ENCODE measurements around the gene PIEZO2. TPM values are rescaled to one million over a fixed set of nuclear protein-coding genes. Genes with fewer than 3 reads are reported as not detected.
A peak's percentile ranks its signal among the peaks of the same experiment; 100 is the strongest.

PIEZO2 gene
- total RNA-seq, 1 donor from 2014 or later, result 20.4 TPM

DNA sequence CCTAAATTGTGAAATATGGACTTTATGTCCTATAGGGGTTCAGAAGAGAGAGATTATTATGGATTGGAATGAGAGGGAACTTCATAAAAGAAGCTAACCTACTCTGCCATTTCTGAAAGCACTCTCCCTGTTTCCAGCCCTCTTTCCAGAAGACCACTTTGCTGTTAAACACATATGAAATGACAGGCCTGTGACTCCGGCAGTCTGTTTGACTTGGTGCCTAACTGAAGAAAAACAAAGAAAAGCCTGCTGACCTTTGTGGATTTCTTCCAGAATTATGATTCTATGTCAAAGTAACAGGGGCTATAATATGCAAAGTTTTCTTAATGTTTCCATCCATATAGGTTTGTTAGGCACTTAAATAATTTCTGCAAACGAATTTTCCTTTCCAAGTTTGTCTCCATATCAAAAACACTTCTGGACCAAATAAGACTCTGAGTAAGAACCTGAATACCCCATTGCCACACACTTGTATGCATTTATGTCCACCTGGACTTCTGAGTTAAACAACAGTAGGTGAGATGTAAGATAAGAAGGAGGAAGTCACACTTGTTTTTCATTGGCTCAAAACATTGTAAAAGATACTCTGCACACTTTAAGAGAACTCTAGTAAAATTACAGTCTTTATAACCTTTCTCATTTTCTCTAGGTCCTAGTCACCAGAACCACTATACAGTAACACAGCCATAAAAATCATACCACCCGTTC is 111.7 kb downstream of the PIEZO2 start:
- no peaks in the 10 kb centered on the region for H3K36me3 ChIP-seq
- no peak overlapping the region for H3K4me3 ChIP-seq
- TF ChIP-seq, protein P1, sequence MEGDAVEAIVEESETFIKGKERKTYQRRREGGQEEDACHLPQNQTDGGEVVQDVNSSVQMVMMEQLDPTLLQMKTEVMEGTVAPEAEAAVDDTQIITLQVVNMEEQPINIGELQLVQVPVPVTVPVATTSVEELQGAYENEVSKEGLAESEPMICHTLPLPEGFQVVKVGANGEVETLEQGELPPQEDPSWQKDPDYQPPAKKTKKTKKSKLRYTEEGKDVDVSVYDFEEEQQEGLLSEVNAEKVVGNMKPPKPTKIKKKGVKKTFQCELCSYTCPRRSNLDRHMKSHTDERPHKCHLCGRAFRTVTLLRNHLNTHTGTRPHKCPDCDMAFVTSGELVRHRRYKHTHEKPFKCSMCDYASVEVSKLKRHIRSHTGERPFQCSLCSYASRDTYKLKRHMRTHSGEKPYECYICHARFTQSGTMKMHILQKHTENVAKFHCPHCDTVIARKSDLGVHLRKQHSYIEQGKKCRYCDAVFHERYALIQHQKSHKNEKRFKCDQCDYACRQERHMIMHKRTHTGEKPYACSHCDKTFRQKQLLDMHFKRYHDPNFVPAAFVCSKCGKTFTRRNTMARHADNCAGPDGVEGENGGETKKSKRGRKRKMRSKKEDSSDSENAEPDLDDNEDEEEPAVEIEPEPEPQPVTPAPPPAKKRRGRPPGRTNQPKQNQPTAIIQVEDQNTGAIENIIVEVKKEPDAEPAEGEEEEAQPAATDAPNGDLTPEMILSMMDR (IDR thresholded peaks at IDR 0.05), result no peak
- intact Hi-C loops (cut with DNase I), result no loop called here
- no peak for DNase-seq
- no peaks in the 10 kb centered on the region for H3K4me1 ChIP-seq
- no peaks in the 10 kb centered on the region for H3K9me3 ChIP-seq
- no peak overlapping the region for H3K27ac ChIP-seq
- no peaks in the 10 kb centered on the region for H3K27me3 ChIP-seq
- ATAC-seq, result no peak

- no peak overlapping the region for H3K27ac ChIP-seq
- intact Hi-C loops (cut with DNase I), result no loop called here
- TF ChIP-seq, protein P1 (IDR thresholded peaks at IDR 0.05), result no peak
- DNase-seq (no peak), ATAC-seq (peak; percentile 36)
- no peaks in the 10 kb centered on the region for H3K4me1 ChIP-seq
- no peaks in the 10 kb centered on the region for H3K27me3 ChIP-seq
- no peaks in the 10 kb centered on the region for H3K36me3 ChIP-seq
- H3K4me3 ChIP-seq, result no peak overlapping the region
- no peaks in the 10 kb centered on the region for H3K9me3 ChIP-seq
These were observed 113.4 kb downstream of the PIEZO2 start for GRCh38 chr18:11035814-11036495.

DNA sequence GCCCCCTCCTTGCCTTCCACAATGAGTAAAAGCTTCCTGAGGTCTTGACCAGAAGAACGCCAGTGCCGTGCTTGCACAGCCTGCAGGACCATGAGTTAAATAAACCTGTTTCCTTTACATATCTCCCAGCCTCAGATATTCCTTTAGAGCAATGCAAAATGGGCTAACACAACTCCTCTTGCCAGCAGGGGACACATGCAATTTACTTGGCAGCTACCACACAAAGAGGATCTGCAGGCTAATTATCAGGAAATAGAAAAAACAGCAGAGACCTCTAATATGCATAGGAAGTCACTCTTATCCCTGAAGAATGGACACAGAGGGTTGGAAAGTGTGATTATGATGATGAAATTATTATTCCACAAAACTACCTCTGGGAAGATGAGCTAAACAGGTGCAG is 114.0 kb downstream of the PIEZO2 start:
- H3K27ac ChIP-seq, result no peak overlapping the region
- TF ChIP-seq, protein P1 (IDR thresholded peaks at IDR 0.05), result no peak
- DNase-seq, result no peak
- H3K4me1 ChIP-seq, result no peaks in the 10 kb centered on the region
- ATAC-seq, result no peak
- intact Hi-C loops (cut with DNase I), result no loop called here
- H3K36me3 ChIP-seq, result no peaks in the 10 kb centered on the region
- H3K4me3 ChIP-seq, result no peak overlapping the region
- no peaks in the 10 kb centered on the region for H3K9me3 ChIP-seq
- no peaks in the 10 kb centered on the region for H3K27me3 ChIP-seq

DNA sequence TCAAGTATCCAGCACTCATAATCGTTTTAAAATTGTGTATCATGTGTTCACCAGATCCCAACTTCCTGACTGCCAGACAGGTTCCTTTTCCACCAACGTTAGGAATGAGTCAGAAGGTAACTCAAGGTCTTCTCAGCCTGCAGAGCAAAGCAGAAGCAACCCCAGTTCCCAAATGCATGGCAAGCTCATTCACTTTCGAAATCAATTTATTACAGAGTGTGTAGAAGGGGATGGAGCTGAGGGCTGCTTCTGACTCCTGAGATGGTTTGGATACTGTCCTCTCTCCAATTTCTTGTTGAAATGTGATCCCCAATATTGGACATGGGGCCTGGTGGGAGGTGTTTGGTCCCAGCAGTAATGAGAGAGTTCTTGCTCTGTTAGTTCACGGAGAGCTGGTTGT is 114.5 kb downstream of the PIEZO2 start:
- TF ChIP-seq, protein P1 (IDR thresholded peaks at IDR 0.05), result no peak
- Histone ChIP-seq H3K4me1 (no peaks in the 10 kb centered on the region), H3K36me3 (no peaks in the 10 kb centered on the region), H3K9me3 (no peaks in the 10 kb centered on the region), H3K27ac (no peak overlapping the region), H3K4me3 (no peak overlapping the region), H3K27me3 (no peaks in the 10 kb centered on the region)
- DNase-seq, result no peak
- ATAC-seq, result no peak
- intact Hi-C loops (cut with DNase I), result no loop called here

DNA sequence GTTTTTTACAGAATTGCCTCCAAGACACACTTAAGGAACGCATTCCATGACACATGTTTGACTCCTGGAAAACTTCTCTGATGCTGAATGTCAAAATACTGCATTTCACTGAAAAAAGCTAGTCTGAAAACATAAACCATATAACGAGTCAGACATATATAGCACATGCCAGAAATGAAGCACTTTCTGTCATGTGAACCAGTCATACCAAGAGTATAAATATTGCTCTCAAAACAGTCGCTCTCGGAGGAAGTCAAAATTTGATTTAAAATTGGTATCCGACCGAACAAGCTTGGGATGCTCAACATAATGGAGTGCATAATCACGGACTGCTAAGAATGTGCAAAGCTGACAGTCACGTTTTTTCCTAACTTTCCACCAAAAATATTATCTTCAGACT is 115.9 kb downstream of the PIEZO2 start:
- no peak overlapping the region for H3K4me3 ChIP-seq
- H3K9me3 ChIP-seq, result no peaks in the 10 kb centered on the region
- TF ChIP-seq, protein P1 (IDR thresholded peaks at IDR 0.05), result no peak
- H3K27ac ChIP-seq, result no peak overlapping the region
- H3K36me3 ChIP-seq, result no peaks in the 10 kb centered on the region
- no peaks in the 10 kb centered on the region for H3K27me3 ChIP-seq
- intact Hi-C loops (cut with DNase I), result no loop called here
- no peak for DNase-seq
- no peak for ATAC-seq
- no peaks in the 10 kb centered on the region for H3K4me1 ChIP-seq

All from upper lobe of right lung (tissue), 1 donor.